ENCODE data around the gene SLC10A7.

The SLC10A7 gene

GRCh38 chr4:146212781-146213180 is 309.0 kb downstream of the SLC10A7 start:
- DNase-seq (ENCODE audit: low read depth, low spot score): no peak

GRCh38 chr4:146211440-146211839 is 310.3 kb downstream of the SLC10A7 start:
- no peak for DNase-seq (ENCODE audit: low read depth, low spot score)

DNA sequence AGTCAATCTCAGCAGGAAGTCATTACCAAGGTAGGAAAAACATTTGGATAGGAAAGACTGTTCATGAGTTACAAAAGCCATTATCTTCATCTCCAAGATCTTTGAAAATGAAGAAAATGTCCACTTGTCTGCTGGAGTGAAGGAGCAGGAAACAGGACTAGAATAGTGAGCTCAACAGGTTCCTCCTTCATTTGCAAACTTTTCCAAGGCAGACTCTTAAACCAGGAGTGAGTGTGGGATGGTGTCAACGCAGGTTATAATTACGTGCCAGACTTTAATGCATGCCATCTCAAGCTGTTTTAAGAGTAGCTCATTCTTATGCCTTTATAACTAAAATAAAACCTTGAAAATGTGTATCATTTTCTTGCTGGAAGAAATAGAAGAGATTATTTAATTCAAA is 310.9 kb downstream of the SLC10A7 start:
- no peak for DNase-seq (ENCODE audit: low read depth, low spot score)

GRCh38 chr4:146207410-146207809 is 314.3 kb downstream of the SLC10A7 start:
- DNase-seq (ENCODE audit: low read depth, low spot score): no peak
